Tibial nerve (tissue), 4 donors: ENCODE measurements around the gene PJA1.

Experiments used
- CTCF ChIP-seq, 5 experiments: fragments of 200-600 bp in 3 of 5; fragments of 450-650 bp in 2 of 5; sonication (generic) in 3 of 5; IDR thresholded peaks; one replicate each; pipeline ENCODE4 v1.5.1; 2016 to 2019; ENCODE audit warnings: antibody characterized with exemption in 5 of 5, mild to moderate bottlenecking in 3 of 5, moderate library complexity in 2 of 5
- EP300 ChIP-seq, 2 donors: sonication (generic); formaldehyde crosslinking; IDR thresholded peaks; one replicate each; pipeline ENCODE4 v1.6.1; 2017; ENCODE audit warnings: antibody characterized with exemption in 2 of 2, mild to moderate bottlenecking in 1 of 2
- POLR2A ChIP-seq, 2 donors: fragments of 450-650 bp; IDR thresholded peaks; one replicate each; pipeline ENCODE4 v1.6.1; 2017; ENCODE audit warnings: antibody characterized with exemption in 2 of 2, mild to moderate bottlenecking in 2 of 2, moderate library complexity in 2 of 2

- TF ChIP-seq CTCF (IDR thresholded peaks at IDR 0.05) (no peak), POLR2A (IDR thresholded peaks at IDR 0.05) (no peak), EP300 (IDR thresholded peaks at IDR 0.05) (no peak)
Observed at GRCh38 chrX:69179380-69179911, 14.2 kb upstream of the PJA1 start.
